MM.1S (cell line): Measurements from ENCODE around the gene NCKAP5.

Source experiments
- EZH2 ChIP-seq: fragments of 300-600 bp; sonication (generic); optimal IDR thresholded peaks from 2 replicates; pipeline ENCODE3; 2017; ENCODE audit warnings: low read depth, mild to moderate bottlenecking, antibody characterized with exemption, low read length, mixed read lengths
- EZH2phosphoT487 ChIP-seq: fragments of 300-600 bp; sonication (generic); IDR thresholded peaks from 2 replicates; pipeline ENCODE4 v1.6.1; 2018; ENCODE audit warnings: antibody characterized with exemption, low read length
- TF ChIP-seq, protein P1 (sequence below): fragments of 300-600 bp; sonication (generic); IDR thresholded peaks from 2 replicates; pipeline ENCODE4 v1.5.1; 2016; ENCODE audit warnings: antibody characterized with exemption, low read length, mixed read lengths

DNA sequence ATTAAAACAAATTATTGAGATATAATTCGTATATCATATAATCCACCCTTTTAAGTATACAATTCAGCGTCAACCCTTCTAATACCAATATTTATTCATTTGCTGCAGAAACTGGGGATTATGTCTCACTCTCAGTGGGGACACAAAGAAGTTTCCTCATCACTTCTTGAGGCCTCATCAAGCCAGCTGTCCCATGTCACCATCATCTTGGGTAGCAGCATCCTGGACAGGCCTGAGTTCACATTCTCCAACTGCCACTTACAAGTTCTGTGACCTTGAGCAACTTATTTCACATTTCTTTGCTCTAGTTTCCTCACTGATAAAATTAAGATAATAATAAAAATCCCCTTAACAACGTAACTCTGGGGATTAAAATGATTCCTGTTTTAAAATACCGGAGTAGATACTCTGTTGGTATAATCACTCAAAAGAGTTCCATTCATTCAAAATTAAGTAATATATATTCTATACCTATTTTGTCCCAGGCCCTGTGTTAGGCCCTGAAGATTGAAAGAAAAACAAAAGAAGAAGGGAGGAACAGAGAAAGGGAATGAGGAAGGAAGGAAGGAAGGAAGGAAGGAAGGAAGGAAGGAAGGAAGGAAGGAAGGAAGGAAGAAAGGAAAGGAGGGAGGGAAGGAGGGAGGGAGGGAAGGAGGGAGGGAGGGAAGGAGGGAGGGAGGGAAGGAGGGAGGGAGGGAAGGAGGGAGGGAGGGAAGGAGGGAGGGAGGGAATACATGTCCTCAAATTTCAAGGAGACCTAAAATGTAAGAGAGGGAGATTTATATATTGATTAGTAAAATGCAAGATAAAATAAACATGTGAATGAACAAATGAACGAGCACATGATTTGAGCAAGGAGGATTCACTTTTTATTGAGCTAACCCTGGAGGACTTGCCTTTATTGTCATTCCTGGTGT is 42.4 kb downstream of the NCKAP5 start:
- TF ChIP-seq, protein P1, sequence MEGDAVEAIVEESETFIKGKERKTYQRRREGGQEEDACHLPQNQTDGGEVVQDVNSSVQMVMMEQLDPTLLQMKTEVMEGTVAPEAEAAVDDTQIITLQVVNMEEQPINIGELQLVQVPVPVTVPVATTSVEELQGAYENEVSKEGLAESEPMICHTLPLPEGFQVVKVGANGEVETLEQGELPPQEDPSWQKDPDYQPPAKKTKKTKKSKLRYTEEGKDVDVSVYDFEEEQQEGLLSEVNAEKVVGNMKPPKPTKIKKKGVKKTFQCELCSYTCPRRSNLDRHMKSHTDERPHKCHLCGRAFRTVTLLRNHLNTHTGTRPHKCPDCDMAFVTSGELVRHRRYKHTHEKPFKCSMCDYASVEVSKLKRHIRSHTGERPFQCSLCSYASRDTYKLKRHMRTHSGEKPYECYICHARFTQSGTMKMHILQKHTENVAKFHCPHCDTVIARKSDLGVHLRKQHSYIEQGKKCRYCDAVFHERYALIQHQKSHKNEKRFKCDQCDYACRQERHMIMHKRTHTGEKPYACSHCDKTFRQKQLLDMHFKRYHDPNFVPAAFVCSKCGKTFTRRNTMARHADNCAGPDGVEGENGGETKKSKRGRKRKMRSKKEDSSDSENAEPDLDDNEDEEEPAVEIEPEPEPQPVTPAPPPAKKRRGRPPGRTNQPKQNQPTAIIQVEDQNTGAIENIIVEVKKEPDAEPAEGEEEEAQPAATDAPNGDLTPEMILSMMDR = no peak
- TF ChIP-seq EZH2 = no peak
- no peak for TF ChIP-seq EZH2phosphoT487
